Astrocyte (in vitro differentiated cells and primary cell): Measurements from ENCODE around the gene PPP1R3E. TPM values are rescaled to one million over a fixed set of nuclear protein-coding genes. Genes with fewer than 3 reads are reported as not detected.

Source experiments
- DNase-seq: peaks from one replicate; pipeline ENCODE4 v3.0.0-alpha.2; 2010; ENCODE audit warnings: low read depth
- FAIRE-seq: peaks from 2 replicates; lab custom pipeline; 2011; peaks lifted over from hg19 to GRCh38; lab: Jason Lieb, UNC
- H2AFZ ChIP-seq: 2 replicates; pipeline ENCODE4 v1.6.0; 2012; ENCODE audit warnings: low read depth, low read length, inconsistent platforms
- H3K27ac ChIP-seq: 2 replicates; pipeline ENCODE4 v1.5.1; 2011; ENCODE audit warnings: low read depth, low read length, inconsistent platforms
- H3K27me3 ChIP-seq: 2 replicates; pipeline ENCODE4 v1.6.0; 2011; ENCODE audit warnings: low read length, inconsistent platforms; ENCODE audit not compliant: insufficient read depth
- H3K36me3 ChIP-seq: 2 replicates; pipeline ENCODE4 v1.5.1; 2011; ENCODE audit warnings: low read length, inconsistent platforms; ENCODE audit not compliant: insufficient read depth
- H3K4me1 ChIP-seq: 2 replicates; pipeline ENCODE4 v1.5.1; 2011; ENCODE audit warnings: low read length, inconsistent platforms; ENCODE audit not compliant: insufficient read depth
- H3K4me2 ChIP-seq: 2 replicates; pipeline ENCODE4 v1.6.0; 2012; ENCODE audit warnings: low read length, inconsistent platforms
- H3K4me3 ChIP-seq: 2 replicates; pipeline ENCODE4 v1.5.1; 2011; ENCODE audit warnings: low read depth, mild to moderate bottlenecking, low read length, inconsistent platforms; ENCODE audit not compliant: insufficient read depth
- H3K79me2 ChIP-seq: 2 replicates; pipeline ENCODE4 v1.6.0; 2012; ENCODE audit warnings: mild to moderate bottlenecking, low read length, inconsistent platforms; ENCODE audit not compliant: insufficient read depth
- H3K9ac ChIP-seq: 2 replicates; pipeline ENCODE4 v1.6.0; 2012; ENCODE audit warnings: mild to moderate bottlenecking, low read length, inconsistent platforms
- H3K9me3 ChIP-seq: 2 replicates; pipeline ENCODE4 v1.5.1; 2012; ENCODE audit warnings: low read depth, mild to moderate bottlenecking, low read length, inconsistent platforms; ENCODE audit not compliant: insufficient read depth
- H4K20me1 ChIP-seq: 2 replicates; pipeline ENCODE4 v1.6.0; 2012; ENCODE audit warnings: low read length, inconsistent platforms; ENCODE audit not compliant: insufficient read depth
- H3K27ac Mint-ChIP-seq: one replicate; pipeline ENCODE4 v1.8.0; 2021; ENCODE audit warnings: mild to moderate bottlenecking, mixed read lengths; ENCODE audit not compliant: unreplicated experiment
- H3K27me3 Mint-ChIP-seq: one replicate; pipeline ENCODE4 v1.8.0; 2021; ENCODE audit warnings: low read depth, mixed read lengths; ENCODE audit not compliant: unreplicated experiment
- H3K36me3 Mint-ChIP-seq: one replicate; pipeline ENCODE4 v1.8.0; 2021; ENCODE audit warnings: low read depth, mixed read lengths; ENCODE audit not compliant: unreplicated experiment
- H3K4me1 Mint-ChIP-seq: one replicate; pipeline ENCODE4 v1.8.0; 2021; ENCODE audit warnings: low read depth, mixed read lengths; ENCODE audit not compliant: unreplicated experiment
- H3K4me3 Mint-ChIP-seq: one replicate; pipeline ENCODE4 v1.8.0; 2021; ENCODE audit warnings: mild to moderate bottlenecking, moderate library complexity, mixed read lengths; ENCODE audit not compliant: unreplicated experiment
- H3K9me3 Mint-ChIP-seq: one replicate; pipeline ENCODE4 v1.8.0; 2021; ENCODE audit warnings: mild to moderate bottlenecking, mixed read lengths; ENCODE audit not compliant: unreplicated experiment
- CTCF ChIP-seq: IDR thresholded peaks from 2 replicates; pipeline ENCODE4 v1.5.1; 2011; ENCODE audit warnings: low read depth, mild to moderate bottlenecking, inconsistent platforms, low read length, moderate library complexity; ENCODE audit not compliant: insufficient read depth
- EZH2 ChIP-seq: IDR thresholded peaks from 2 replicates; pipeline ENCODE4 v1.6.1; 2012; ENCODE audit warnings: mild to moderate bottlenecking, low read length, inconsistent platforms; ENCODE audit not compliant: insufficient read depth
- total RNA-seq: library from RNA; stranded (reverse); gene quantifications from 2 replicates; pipeline ENCODE4 v1.2.1, GENCODE V29; 2021

Gene PPP1R3E
- total RNA-seq, 1 donor from 2014 or later = 3.6 TPM

GRCh38 chr14:23347406-23348296, 45.0 kb upstream of the PPP1R3E start:
- Histone ChIP-seq H3K27ac (no peak overlapping the region), H3K4me2 (no peak overlapping the region), H3K27me3 (no peaks in the 10 kb centered on the region), H3K36me3 (no peaks in the 10 kb centered on the region), H3K4me3 (no peak overlapping the region), H4K20me1 (peaks cover 5% of the 10 kb centered on the region), H3K9me3 (no peaks in the 10 kb centered on the region), H2AFZ (no peak overlapping the region), H3K9ac (no peak overlapping the region), H3K4me1 (no peaks in the 10 kb centered on the region), H3K79me2 (no peaks in the 10 kb centered on the region)
- no peak for TF ChIP-seq EZH2
- no peak for TF ChIP-seq CTCF
- Mint-ChIP-seq H3K27ac (peak overlapping the region; percentile 69), H3K4me3 (no peak overlapping the region), H3K9me3 (peaks cover 2% of the 10 kb centered on the region), H3K4me1 (no peaks in the 10 kb centered on the region), H3K27me3 (peaks cover 7% of the 10 kb centered on the region), H3K36me3 (peaks cover 21% of the 10 kb centered on the region)
- no peak for DNase-seq
- FAIRE-seq = no peak

- H3K27me3 Mint-ChIP-seq = peaks cover 7% of the 10 kb centered on the region
- Histone ChIP-seq H3K27ac (no peak overlapping the region), H3K36me3 (no peaks in the 10 kb centered on the region), H3K4me3 (no peak overlapping the region), H3K79me2 (no peaks in the 10 kb centered on the region), H3K4me1 (no peaks in the 10 kb centered on the region), H3K9me3 (no peaks in the 10 kb centered on the region), H3K4me2 (no peak overlapping the region), H3K9ac (no peak overlapping the region), H4K20me1 (peaks cover 5% of the 10 kb centered on the region), H2AFZ (no peak overlapping the region), H3K27me3 (peaks cover 3% of the 10 kb centered on the region)
- H3K4me3 Mint-ChIP-seq = no peak overlapping the region
- H3K9me3 Mint-ChIP-seq = peaks cover 2% of the 10 kb centered on the region
- no peaks in the 10 kb centered on the region for H3K4me1 Mint-ChIP-seq
- H3K27ac Mint-ChIP-seq = peak overlapping the region; percentile 69
- TF ChIP-seq CTCF (no peak), EZH2 (no peak)
- peaks cover 21% of the 10 kb centered on the region for H3K36me3 Mint-ChIP-seq
- FAIRE-seq (no peak), DNase-seq (no peak)
These were observed 44.2 kb upstream of the PPP1R3E start for GRCh38 chr14:23346693-23347405.
